ENCODE results near the gene LMOD1.
A peak's percentile ranks its signal among the peaks of the same experiment; 100 is the strongest.

The LMOD1 gene

GRCh38 chr1:201892211-201892610 is 54.1 kb downstream of the LMOD1 start:
- H3K4me3 ChIP-seq (ENCODE audit: low read length), result no peak overlapping the region
- no peak for DNase-seq (ENCODE audit: low read depth)
- no peak for TF ChIP-seq CTCF (conservative IDR thresholded peaks at IDR 0.05; ENCODE audit: low read length)

- DNase-seq (ENCODE audit: low read depth), result no peak
- no peak for TF ChIP-seq CTCF (conservative IDR thresholded peaks at IDR 0.05; ENCODE audit: low read length)
- no peak overlapping the region for H3K4me3 ChIP-seq (ENCODE audit: low read length)
Observed at GRCh38 chr1:201891451-201892045, 54.8 kb downstream of the LMOD1 start.

- no peak for DNase-seq (ENCODE audit: low read depth)
- TF ChIP-seq CTCF (conservative IDR thresholded peaks at IDR 0.05; ENCODE audit: low read length), result no peak
- H3K4me3 ChIP-seq (ENCODE audit: low read length), result no peak overlapping the region
Observed at GRCh38 chr1:201890806-201891450, 55.4 kb downstream of the LMOD1 start.

- H3K4me3 ChIP-seq (ENCODE audit: low read length), result no peak overlapping the region
- no peak for DNase-seq (ENCODE audit: low read depth)
- no peak for TF ChIP-seq CTCF (conservative IDR thresholded peaks at IDR 0.05; ENCODE audit: low read length)
Observed at GRCh38 chr1:201890223-201890622, 56.1 kb downstream of the LMOD1 start.

GRCh38 chr1:201889090-201889968 is 57.0 kb downstream of the LMOD1 start:
- TF ChIP-seq CTCF (conservative IDR thresholded peaks at IDR 0.05; ENCODE audit: low read length), result no peak
- no peak for DNase-seq (ENCODE audit: low read depth)
- H3K4me3 ChIP-seq (ENCODE audit: low read length), result peak overlapping the region; percentile 80

- peak within 1 kb of the TSS; percentile 80 for H3K4me3 ChIP-seq (ENCODE audit: low read length)
- peak; percentile 55 for DNase-seq (ENCODE audit: low read depth)
- TF ChIP-seq CTCF (conservative IDR thresholded peaks at IDR 0.05; ENCODE audit: low read length), result no peak
Observed at GRCh38 chr1:201888282-201889089, 57.9 kb downstream of the LMOD1 start, which contains the start of gene SHISA4. Gene SHISA4, plus strand, starts transcription at chr1:201888898. Its CDS starts 97 bp downstream, at chr1:201888995.
